Colonic mucosa (tissue), 4 donors: ENCODE data around the gene KCP. TPM values are rescaled to one million over a fixed set of nuclear protein-coding genes. Genes with fewer than 3 reads are reported as not detected.

Experiments
- DNase-seq: peaks from one replicate; pipeline ENCODE4 v3.0.0-alpha.2; 2020
- H3K27ac ChIP-seq: fragments of 200-600 bp; one replicate; pipeline ENCODE4 v1.8.0; 2021
- H3K27me3 ChIP-seq: fragments of 200-600 bp; one replicate; pipeline ENCODE4 v1.8.0; 2021
- H3K36me3 ChIP-seq: fragments of 200-600 bp; one replicate; pipeline ENCODE4 v1.8.0; 2021
- H3K4me1 ChIP-seq: fragments of 200-600 bp; one replicate; pipeline ENCODE4 v1.8.0; 2021; ENCODE audit warnings: mild to moderate bottlenecking
- H3K4me3 ChIP-seq: fragments of 200-600 bp; one replicate; pipeline ENCODE4 v1.8.0; 2021
- H3K9ac ChIP-seq, 2 donors: one replicate each; pipeline ENCODE4 v1.7.0; 2013; ENCODE audit warnings: control low read depth in 2 of 2, low read depth in 2 of 2, low read length in 2 of 2
- H3K9me3 ChIP-seq: fragments of 200-600 bp; one replicate; pipeline ENCODE4 v1.8.0; 2021
- intact Hi-C: fragments of 100-400 bp; cut with DNase I; formaldehyde crosslinking; loops from one replicate; pipeline ENCODE4 v1.14.1; 2022
- total RNA-seq, 2 donors: library from RNA; stranded (reverse); fragmentation: NEBNext Ultra II Directional in 1 of 2; extraction: Animal tissue kit (Norgen Biotek cat#: 25700) in 1 of 2; gene quantifications; one replicate each; pipeline ENCODE4 v1.2.1, GENCODE V29; 2021
- TF ChIP-seq, protein P1 (sequence below): fragments of 200-600 bp; IDR thresholded peaks from one replicate; pipeline ENCODE4 v1.8.0; 2022; ENCODE audit warnings: antibody characterized with exemption, mild to moderate bottlenecking
- donor health status: healthy.
- donor health status: DM: no; HTN: no; CAD: no.
- donor health status: DM: no; HTN: no; CAD: no.

Gene KCP
- total RNA-seq, 2 donors from 2014 or later, result 0.64 to 1.1 TPM

DNA sequence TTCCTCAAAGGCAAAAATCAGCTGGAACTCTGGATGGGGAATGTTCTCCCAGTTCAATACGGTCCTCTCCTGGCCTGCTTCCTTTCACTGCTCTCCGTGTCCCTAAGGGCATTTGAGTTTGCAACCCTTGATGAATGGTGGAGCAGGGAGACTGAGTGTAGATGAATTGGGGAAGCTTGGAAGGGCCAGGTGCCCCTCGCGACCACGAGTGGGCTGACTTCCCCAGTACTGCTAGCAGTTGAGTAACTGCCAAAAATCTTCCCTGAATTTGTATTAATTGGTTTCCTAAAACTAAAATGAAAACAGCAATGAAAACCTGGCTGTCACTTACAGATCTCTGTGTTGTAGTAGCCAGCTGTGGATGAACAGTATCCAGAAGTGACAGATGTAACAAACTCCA lies 40.8 kb upstream of the KCP start:
- H3K9ac ChIP-seq, result no peak overlapping the region
- H3K36me3 ChIP-seq, result no peaks in the 10 kb centered on the region
- TF ChIP-seq, protein P1, sequence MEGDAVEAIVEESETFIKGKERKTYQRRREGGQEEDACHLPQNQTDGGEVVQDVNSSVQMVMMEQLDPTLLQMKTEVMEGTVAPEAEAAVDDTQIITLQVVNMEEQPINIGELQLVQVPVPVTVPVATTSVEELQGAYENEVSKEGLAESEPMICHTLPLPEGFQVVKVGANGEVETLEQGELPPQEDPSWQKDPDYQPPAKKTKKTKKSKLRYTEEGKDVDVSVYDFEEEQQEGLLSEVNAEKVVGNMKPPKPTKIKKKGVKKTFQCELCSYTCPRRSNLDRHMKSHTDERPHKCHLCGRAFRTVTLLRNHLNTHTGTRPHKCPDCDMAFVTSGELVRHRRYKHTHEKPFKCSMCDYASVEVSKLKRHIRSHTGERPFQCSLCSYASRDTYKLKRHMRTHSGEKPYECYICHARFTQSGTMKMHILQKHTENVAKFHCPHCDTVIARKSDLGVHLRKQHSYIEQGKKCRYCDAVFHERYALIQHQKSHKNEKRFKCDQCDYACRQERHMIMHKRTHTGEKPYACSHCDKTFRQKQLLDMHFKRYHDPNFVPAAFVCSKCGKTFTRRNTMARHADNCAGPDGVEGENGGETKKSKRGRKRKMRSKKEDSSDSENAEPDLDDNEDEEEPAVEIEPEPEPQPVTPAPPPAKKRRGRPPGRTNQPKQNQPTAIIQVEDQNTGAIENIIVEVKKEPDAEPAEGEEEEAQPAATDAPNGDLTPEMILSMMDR, result no peak
- no peaks in the 10 kb centered on the region for H3K9me3 ChIP-seq
- H3K27me3 ChIP-seq, result no peaks in the 10 kb centered on the region
- intact Hi-C loops, result no loop called here
- no peaks in the 10 kb centered on the region for H3K4me1 ChIP-seq
- DNase-seq, result no peak
- H3K4me3 ChIP-seq, result no peak overlapping the region
- H3K27ac ChIP-seq, result no peak overlapping the region

DNA sequence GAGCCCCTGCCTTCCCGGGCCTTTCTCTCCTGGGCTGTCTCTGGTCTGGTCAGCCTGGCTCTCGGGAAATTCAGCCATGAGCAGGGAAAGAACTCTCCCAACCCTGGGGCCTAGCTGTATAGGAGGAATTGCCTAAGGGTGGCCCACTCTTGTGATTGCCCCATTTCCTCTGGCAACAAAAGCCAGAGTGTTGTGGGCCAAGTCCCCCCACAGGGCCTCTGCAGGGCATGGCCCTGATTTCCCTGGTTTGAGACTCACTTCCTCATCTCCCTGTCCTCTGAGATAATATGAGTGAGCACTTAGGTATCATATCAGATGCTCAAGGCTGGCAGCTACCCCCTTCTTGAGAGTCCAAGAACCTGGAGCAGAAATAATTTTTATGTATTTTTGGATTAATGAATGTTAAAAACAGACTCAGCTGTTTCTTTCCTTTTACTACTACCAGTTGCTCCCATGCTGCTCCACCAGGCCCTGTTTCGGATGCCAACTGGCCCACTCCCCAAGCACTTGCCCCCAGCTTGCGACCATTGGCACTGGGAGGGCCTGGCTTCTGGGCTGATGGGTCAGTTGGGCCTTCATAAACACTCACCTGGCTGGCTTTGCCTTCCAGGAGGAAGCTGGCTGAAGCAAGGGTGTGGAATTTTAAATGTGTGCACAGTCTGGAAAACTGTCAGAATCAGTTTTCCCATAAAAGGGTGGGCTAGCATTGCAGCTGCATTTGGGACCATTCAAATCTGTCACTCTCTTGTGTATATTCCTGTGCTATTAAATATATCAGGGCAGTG lies 38.7 kb upstream of the KCP start:
- Histone ChIP-seq H3K9ac (no peak overlapping the region), H3K9me3 (no peaks in the 10 kb centered on the region), H3K27me3 (no peaks in the 10 kb centered on the region), H3K4me1 (no peaks in the 10 kb centered on the region), H3K4me3 (no peak overlapping the region), H3K27ac (no peak overlapping the region), H3K36me3 (no peaks in the 10 kb centered on the region)
- TF ChIP-seq, protein P1, result no peak
- intact Hi-C loops, result no loop called here
- DNase-seq, result no peak

DNA sequence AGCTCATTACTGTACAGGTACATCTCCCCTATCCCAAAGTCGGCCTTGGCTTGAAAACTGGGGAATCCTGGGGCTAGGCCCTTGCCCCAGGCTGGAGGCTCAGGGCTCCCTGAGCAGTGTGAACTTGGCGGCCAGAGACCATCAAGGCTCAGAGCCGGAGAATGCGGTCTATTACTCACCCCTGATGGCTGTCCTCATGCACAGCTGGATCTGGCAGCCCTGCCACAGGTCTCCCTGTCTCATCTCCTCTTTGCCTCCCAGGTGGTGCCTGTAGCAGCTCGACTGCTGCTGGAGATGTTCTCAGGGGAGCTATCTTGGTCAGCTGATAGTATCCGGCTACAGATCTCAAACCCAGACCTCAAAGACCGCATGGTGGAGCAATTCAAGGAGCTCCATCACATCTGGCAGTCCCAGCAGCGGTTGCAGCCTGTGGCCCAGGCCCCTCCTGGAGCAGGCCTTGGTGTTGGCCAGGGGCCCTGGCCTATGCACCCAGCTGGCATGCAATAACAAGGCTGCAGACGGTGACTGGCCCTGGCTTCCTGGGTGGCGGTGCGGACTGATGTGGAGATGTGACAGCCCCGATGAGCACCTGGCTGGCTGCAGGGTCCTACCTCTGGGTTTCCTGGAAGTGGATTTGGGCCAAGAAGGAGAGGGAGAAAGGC lies 37.9 kb upstream of the KCP start:
- Histone ChIP-seq H3K4me3 (no peak overlapping the region), H3K9ac (no peak overlapping the region), H3K9me3 (no peaks in the 10 kb centered on the region), H3K36me3 (no peaks in the 10 kb centered on the region), H3K27ac (no peak overlapping the region), H3K4me1 (no peaks in the 10 kb centered on the region), H3K27me3 (no peaks in the 10 kb centered on the region)
- no peak for DNase-seq
- intact Hi-C loops, result no loop called here
- TF ChIP-seq, protein P1, result no peak

DNA sequence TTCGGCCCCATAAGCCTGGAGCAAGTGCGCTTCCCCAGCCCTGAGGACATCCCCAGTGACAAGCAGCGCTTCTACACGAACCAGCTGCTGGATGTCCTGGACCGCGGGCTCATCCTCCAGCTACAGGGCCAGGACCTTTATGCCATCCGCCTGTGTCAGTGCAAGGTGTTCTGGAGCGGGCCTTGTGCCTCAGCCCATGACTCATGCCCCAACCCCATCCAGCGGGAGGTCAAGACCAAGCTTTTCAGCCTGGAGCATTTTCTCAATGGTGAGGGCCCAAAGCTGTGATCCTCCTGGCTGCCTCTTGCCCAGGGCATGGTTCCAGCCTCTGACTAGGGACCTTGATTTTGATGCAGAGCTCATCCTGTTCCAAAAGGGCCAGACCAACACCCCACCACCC lies 37.3 kb upstream of the KCP start:
- H3K9ac ChIP-seq, result no peak overlapping the region
- H3K9me3 ChIP-seq, result no peaks in the 10 kb centered on the region
- H3K36me3 ChIP-seq, result no peaks in the 10 kb centered on the region
- H3K27me3 ChIP-seq, result no peaks in the 10 kb centered on the region
- no peak overlapping the region for H3K4me3 ChIP-seq
- DNase-seq, result no peak
- TF ChIP-seq, protein P1, result no peak
- no peak overlapping the region for H3K27ac ChIP-seq
- no peaks in the 10 kb centered on the region for H3K4me1 ChIP-seq
- intact Hi-C loops, result no loop called here

DNA sequence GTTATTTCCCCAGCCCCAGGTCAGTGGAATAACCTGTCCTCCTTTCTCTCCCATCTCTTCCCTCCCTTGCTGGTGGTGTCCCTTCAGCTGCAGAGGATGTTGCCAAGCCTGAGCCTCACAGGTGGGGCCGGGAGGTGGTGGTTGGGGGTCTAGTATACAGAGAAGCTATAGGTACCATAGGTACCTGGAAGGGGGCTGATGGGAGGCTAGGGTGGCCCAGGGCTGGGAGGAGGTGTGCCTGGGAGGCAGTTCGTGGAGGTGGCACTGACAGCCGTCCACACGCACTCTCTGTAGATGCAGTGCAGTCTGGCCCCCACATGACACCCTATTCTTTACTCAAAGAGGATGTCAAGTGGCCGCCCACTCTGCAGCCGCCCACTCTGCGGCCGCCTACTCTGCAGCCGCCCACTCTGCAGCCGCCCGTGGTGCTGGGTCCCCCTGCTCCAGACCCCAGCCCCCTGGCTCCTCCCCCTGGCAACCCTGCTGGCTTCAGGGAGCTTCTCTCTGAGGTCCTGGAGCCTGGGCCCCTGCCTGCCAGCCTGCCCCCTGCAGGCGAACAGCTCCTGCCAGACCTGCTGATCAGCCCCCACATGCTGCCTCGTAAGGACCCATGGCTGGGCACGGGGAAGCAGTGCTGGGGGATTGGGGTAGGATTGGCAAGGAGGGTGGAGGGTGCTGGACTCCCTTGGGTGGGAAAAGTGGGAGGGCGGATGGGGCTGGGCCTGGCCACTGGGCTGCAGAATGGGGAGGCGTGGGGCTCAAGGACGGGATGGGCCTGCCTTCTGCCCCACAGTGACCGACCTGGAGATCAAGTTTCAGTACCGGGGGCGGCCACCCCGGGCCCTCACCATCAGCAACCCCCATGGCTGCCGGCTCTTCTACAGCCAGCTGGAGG lies 36.7 kb upstream of the KCP start:
- H3K4me1 ChIP-seq, result no peaks in the 10 kb centered on the region
- H3K9me3 ChIP-seq, result no peaks in the 10 kb centered on the region
- TF ChIP-seq, protein P1, result no peak
- no peak for DNase-seq
- no peaks in the 10 kb centered on the region for H3K36me3 ChIP-seq
- no peaks in the 10 kb centered on the region for H3K27me3 ChIP-seq
- no peak overlapping the region for H3K27ac ChIP-seq
- intact Hi-C loops, result no loop called here
- H3K9ac ChIP-seq, result no peak overlapping the region
- H3K4me3 ChIP-seq, result no peak overlapping the region
